ENCODE results near the gene MBNL1. TPM values are rescaled to one million over a fixed set of nuclear protein-coding genes. Genes with fewer than 3 reads are reported as not detected.

MBNL1 gene
- total RNA-seq, 1 experiment from 2014 or later = 200 TPM

- Histone ChIP-seq H3K4me2 (ENCODE audit: low read length) (no peak overlapping the region), H3K4me1 (ENCODE audit: control insufficient read depth in 1 of 2, insufficient read depth in 2 of 2, low read length in 2 of 2) (no peaks in the 10 kb centered on the region; a peak in 1 of 4 replicates), H3K27me3 (ENCODE audit: insufficient read depth, low read length) (no peaks in the 10 kb centered on the region), H3K4me3 (replicated peaks in 1 of 2; ENCODE audit: low read depth in 1 of 2, low read length in 2 of 2) (no peak overlapping the region), H3K27ac (ENCODE audit: low read depth, low read length) (no peak overlapping the region), H3K9me3 (ENCODE audit: control insufficient read depth in 1 of 2, insufficient read depth in 1 of 2, low read depth in 1 of 2, low read length in 2 of 2) (no peaks in the 10 kb centered on the region), H4K20me1 (ENCODE audit: insufficient read depth) (peaks cover 5% of the 10 kb centered on the region; the same call in 1 of the 2 replicates), H3K36me3 (ENCODE audit: control insufficient read depth in 1 of 2, insufficient read depth in 2 of 2, low read length in 2 of 2) (peaks cover 0 to 22% of the 10 kb centered on the region in 2 experiments; a peak in 2 of 4 replicates), H3K9me2 (ENCODE audit: insufficient read depth) (no peaks in the 10 kb centered on the region), H2AFZ (ENCODE audit: low read depth, low read length, poor library complexity, severe bottlenecking) (no peak overlapping the region), H3K9ac (ENCODE audit: low read length) (no peak overlapping the region), H3K79me2 (ENCODE audit: insufficient read depth, low read length) (peaks cover 96% of the 10 kb centered on the region)
- RAD21 ChIA-PET (ENCODE audit: low non-redundant PET in 1 of 2, low total read pairs in 2 of 2, uncharacterized antibody in 2 of 2, unreplicated experiment in 2 of 2) = no interaction called here
- POLR2A ChIA-PET = no interaction called here
- CTCF ChIA-PET = no interaction called here
- intact Hi-C loops (cut with micrococcal nuclease) = no loop called here
- DNase-seq (ENCODE audit: low read depth, low spot score) (no peak), ATAC-seq (no peak)
- BruUV-seq (replicated peaks) = no TSS peak
- TF ChIP-seq EZH2phosphoT487 (IDR thresholded peaks at IDR 0.05; ENCODE audit: borderline replicate concordance) (no peak), EZH2 (IDR thresholded peaks at IDR 0.05) (no peak), CTCF (IDR thresholded peaks at IDR 0.05 in 2 of 3, conservative IDR thresholded peaks at IDR 0.05 in 1 of 3; ENCODE audit: borderline replicate concordance in 1 of 3, insufficient read depth in 1 of 3, low read depth in 2 of 3, low read length in 2 of 3) (no peak), ZNF274 (IDR thresholded peaks at IDR 0.05; ENCODE audit: low read depth, low read length) (no peak)
Observed at GRCh38 chr3:152436707-152437590, 168.2 kb downstream of the MBNL1 start.

DNA sequence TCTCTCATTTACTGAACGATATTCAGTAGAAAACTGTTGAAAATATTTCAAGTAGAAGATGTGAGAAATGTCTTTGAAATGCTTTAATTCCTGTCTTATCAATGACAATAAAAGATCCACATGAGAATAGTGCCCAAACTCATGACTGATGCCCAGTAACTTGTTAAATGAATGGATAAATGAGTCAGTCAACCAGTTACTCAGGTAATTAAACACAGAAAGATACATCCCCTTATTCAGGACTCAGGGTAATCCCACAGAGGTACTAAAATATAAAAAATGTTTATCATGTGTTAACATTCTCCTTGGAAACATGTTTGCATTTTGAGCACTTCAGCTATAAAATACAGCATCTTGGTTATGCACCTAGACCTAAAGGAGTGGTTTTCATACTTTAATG, 169.5 kb downstream of the MBNL1 start:
- TF ChIP-seq EZH2phosphoT487 (IDR thresholded peaks at IDR 0.05; ENCODE audit: borderline replicate concordance) = no peak
- TF ChIP-seq, protein P1, sequence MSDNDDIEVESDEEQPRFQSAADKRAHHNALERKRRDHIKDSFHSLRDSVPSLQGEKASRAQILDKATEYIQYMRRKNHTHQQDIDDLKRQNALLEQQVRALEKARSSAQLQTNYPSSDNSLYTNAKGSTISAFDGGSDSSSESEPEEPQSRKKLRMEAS (IDR thresholded peaks at IDR 0.05) = no peak
- H3K4me1 ChIP-seq (ENCODE audit: control insufficient read depth in 1 of 2, insufficient read depth in 2 of 2, low read length in 2 of 2) = peaks cover 3 to 8% of the 10 kb centered on the region in 2 experiments; a peak in 2 of 4 replicates
- ChIA-PET CTCF (no interaction called here), POLR2A (no interaction called here), RAD21 (ENCODE audit: low non-redundant PET in 1 of 2, low total read pairs in 2 of 2, uncharacterized antibody in 2 of 2, unreplicated experiment in 2 of 2) (no interaction called here)
- H3K4me3 ChIP-seq (replicated peaks in 1 of 2; ENCODE audit: low read depth in 1 of 2, low read length in 2 of 2) = no peak overlapping the region
- DNase-seq (ENCODE audit: low read depth, low spot score) = no peak
- H3K9ac ChIP-seq (ENCODE audit: low read length) = no peak overlapping the region
- H3K36me3 ChIP-seq (ENCODE audit: control insufficient read depth in 1 of 2, insufficient read depth in 2 of 2, low read length in 2 of 2) = peaks cover 0 to 15% of the 10 kb centered on the region in 2 experiments; a peak in 1 of 4 replicates
- intact Hi-C loops (cut with micrococcal nuclease) = no loop called here
- H3K9me2 ChIP-seq (ENCODE audit: insufficient read depth) = no peaks in the 10 kb centered on the region
- peaks cover 10% of the 10 kb centered on the region; the same call in 1 of the 2 replicates for H4K20me1 ChIP-seq (ENCODE audit: insufficient read depth)
- no peaks in the 10 kb centered on the region for H3K27me3 ChIP-seq (ENCODE audit: insufficient read depth, low read length)
- peaks cover 95% of the 10 kb centered on the region for H3K79me2 ChIP-seq (ENCODE audit: insufficient read depth, low read length)
- H2AFZ ChIP-seq (ENCODE audit: low read depth, low read length, poor library complexity, severe bottlenecking) = no peak overlapping the region
- ATAC-seq = no peak
- H3K4me2 ChIP-seq (ENCODE audit: low read length) = no peak overlapping the region
- H3K27ac ChIP-seq (ENCODE audit: low read depth, low read length) = no peak overlapping the region
- BruUV-seq (replicated peaks) = no TSS peak
- H3K9me3 ChIP-seq (ENCODE audit: control insufficient read depth in 1 of 2, insufficient read depth in 1 of 2, low read depth in 1 of 2, low read length in 2 of 2) = no peaks in the 10 kb centered on the region
